Measurements from ENCODE around the gene FOXP1.

FOXP1 gene

GRCh38 chr3:71466483-71466882 lies 117.0 kb downstream of the FOXP1 start:
- H3K4me3 ChIP-seq (ENCODE audit: low read depth in 1 of 2, low read length in 2 of 2) = no peak overlapping the region
- no peaks in the 10 kb centered on the region for H3K36me3 ChIP-seq (ENCODE audit: insufficient read depth, low read length)
- H3K27me3 ChIP-seq (ENCODE audit: control insufficient read depth in 1 of 2, insufficient read depth in 2 of 2, low read length in 2 of 2) = no peaks in the 10 kb centered on the region
- H3K9ac ChIP-seq (ENCODE audit: low read length) = no peak overlapping the region
- H3K9me3 ChIP-seq (ENCODE audit: low read length) = no peaks in the 10 kb centered on the region
- no peak overlapping the region for H3K27ac ChIP-seq (ENCODE audit: low read depth, low read length)
- H3K4me1 ChIP-seq (ENCODE audit: insufficient read depth, low read length) = peaks cover 9% of the 10 kb centered on the region

GRCh38 chr3:71465371-71466036 lies 118.0 kb downstream of the FOXP1 start:
- H3K4me3 ChIP-seq (ENCODE audit: low read depth in 1 of 2, low read length in 2 of 2) = no peak overlapping the region
- no peaks in the 10 kb centered on the region for H3K27me3 ChIP-seq (ENCODE audit: control insufficient read depth in 1 of 2, insufficient read depth in 2 of 2, low read length in 2 of 2)
- no peaks in the 10 kb centered on the region for H3K9me3 ChIP-seq (ENCODE audit: low read length)
- no peak overlapping the region for H3K27ac ChIP-seq (ENCODE audit: low read depth, low read length)
- H3K36me3 ChIP-seq (ENCODE audit: insufficient read depth, low read length) = no peaks in the 10 kb centered on the region
- peaks cover 9% of the 10 kb centered on the region for H3K4me1 ChIP-seq (ENCODE audit: insufficient read depth, low read length)
- H3K9ac ChIP-seq (ENCODE audit: low read length) = no peak overlapping the region

GRCh38 chr3:71464613-71465012 lies 118.9 kb downstream of the FOXP1 start:
- peaks cover 9% of the 10 kb centered on the region for H3K4me1 ChIP-seq (ENCODE audit: insufficient read depth, low read length)
- no peak overlapping the region for H3K9ac ChIP-seq (ENCODE audit: low read length)
- no peaks in the 10 kb centered on the region for H3K36me3 ChIP-seq (ENCODE audit: insufficient read depth, low read length)
- no peak overlapping the region for H3K27ac ChIP-seq (ENCODE audit: low read depth, low read length)
- H3K4me3 ChIP-seq (ENCODE audit: low read depth in 1 of 2, low read length in 2 of 2) = no peak overlapping the region
- H3K27me3 ChIP-seq (ENCODE audit: control insufficient read depth in 1 of 2, insufficient read depth in 2 of 2, low read length in 2 of 2) = no peaks in the 10 kb centered on the region
- H3K9me3 ChIP-seq (ENCODE audit: low read length) = no peaks in the 10 kb centered on the region

GRCh38 chr3:71463617-71464016 lies 119.9 kb downstream of the FOXP1 start:
- H3K9ac ChIP-seq (ENCODE audit: low read length) = no peak overlapping the region
- no peaks in the 10 kb centered on the region for H3K36me3 ChIP-seq (ENCODE audit: insufficient read depth, low read length)
- H3K4me1 ChIP-seq (ENCODE audit: insufficient read depth, low read length) = peaks cover 9% of the 10 kb centered on the region
- H3K27ac ChIP-seq (ENCODE audit: low read depth, low read length) = no peak overlapping the region
- no peaks in the 10 kb centered on the region for H3K27me3 ChIP-seq (ENCODE audit: control insufficient read depth in 1 of 2, insufficient read depth in 2 of 2, low read length in 2 of 2)
- no peak overlapping the region for H3K4me3 ChIP-seq (ENCODE audit: low read depth in 1 of 2, low read length in 2 of 2)
- no peaks in the 10 kb centered on the region for H3K9me3 ChIP-seq (ENCODE audit: low read length)

- Histone ChIP-seq H3K4me1 (ENCODE audit: insufficient read depth, low read length) (peaks cover 13% of the 10 kb centered on the region), H3K4me3 (ENCODE audit: low read depth in 1 of 2, low read length in 2 of 2) (no peak overlapping the region), H3K9ac (ENCODE audit: low read length) (no peak overlapping the region), H3K27ac (ENCODE audit: low read depth, low read length) (no peak overlapping the region), H3K9me3 (ENCODE audit: low read length) (no peaks in the 10 kb centered on the region), H3K27me3 (ENCODE audit: control insufficient read depth in 1 of 2, insufficient read depth in 2 of 2, low read length in 2 of 2) (no peaks in the 10 kb centered on the region), H3K36me3 (ENCODE audit: insufficient read depth, low read length) (no peaks in the 10 kb centered on the region)
These were observed 120.9 kb downstream of the FOXP1 start for GRCh38 chr3:71462586-71462985.

GRCh38 chr3:71461749-71462483 lies 121.6 kb downstream of the FOXP1 start:
- H3K9ac ChIP-seq (ENCODE audit: low read length) = no peak overlapping the region
- H3K4me3 ChIP-seq (ENCODE audit: low read depth in 1 of 2, low read length in 2 of 2) = no peak overlapping the region
- H3K4me1 ChIP-seq (ENCODE audit: insufficient read depth, low read length) = peaks cover 19% of the 10 kb centered on the region
- H3K9me3 ChIP-seq (ENCODE audit: low read length) = no peaks in the 10 kb centered on the region
- H3K27ac ChIP-seq (ENCODE audit: low read depth, low read length) = no peak overlapping the region
- H3K36me3 ChIP-seq (ENCODE audit: insufficient read depth, low read length) = no peaks in the 10 kb centered on the region
- H3K27me3 ChIP-seq (ENCODE audit: control insufficient read depth in 1 of 2, insufficient read depth in 2 of 2, low read length in 2 of 2) = no peaks in the 10 kb centered on the region

GRCh38 chr3:71461114-71461513 lies 122.4 kb downstream of the FOXP1 start:
- Histone ChIP-seq H3K27ac (ENCODE audit: low read depth, low read length) (no peak overlapping the region), H3K36me3 (ENCODE audit: insufficient read depth, low read length) (no peaks in the 10 kb centered on the region), H3K4me1 (ENCODE audit: insufficient read depth, low read length) (peaks cover 27% of the 10 kb centered on the region), H3K9me3 (ENCODE audit: low read length) (no peaks in the 10 kb centered on the region), H3K4me3 (ENCODE audit: low read depth in 1 of 2, low read length in 2 of 2) (no peak overlapping the region), H3K27me3 (ENCODE audit: control insufficient read depth in 1 of 2, insufficient read depth in 2 of 2, low read length in 2 of 2) (no peaks in the 10 kb centered on the region), H3K9ac (ENCODE audit: low read length) (no peak overlapping the region)

- Histone ChIP-seq H3K36me3 (ENCODE audit: insufficient read depth, low read length) (no peaks in the 10 kb centered on the region), H3K9me3 (ENCODE audit: low read length) (no peaks in the 10 kb centered on the region), H3K4me1 (ENCODE audit: insufficient read depth, low read length) (peaks cover 36% of the 10 kb centered on the region), H3K9ac (ENCODE audit: low read length) (no peak overlapping the region), H3K27ac (ENCODE audit: low read depth, low read length) (no peak overlapping the region), H3K4me3 (ENCODE audit: low read depth in 1 of 2, low read length in 2 of 2) (no peak overlapping the region), H3K27me3 (ENCODE audit: control insufficient read depth in 1 of 2, insufficient read depth in 2 of 2, low read length in 2 of 2) (no peaks in the 10 kb centered on the region)
These were observed 124.6 kb downstream of the FOXP1 start for GRCh38 chr3:71458895-71459294.

- no peaks in the 10 kb centered on the region for H3K9me3 ChIP-seq (ENCODE audit: low read length)
- no peak overlapping the region for H3K27ac ChIP-seq (ENCODE audit: low read depth, low read length)
- H3K4me1 ChIP-seq (ENCODE audit: insufficient read depth, low read length) = peaks cover 29% of the 10 kb centered on the region
These were observed 126.7 kb downstream of the FOXP1 start for GRCh38 chr3:71456826-71457225.

GRCh38 chr3:71456156-71456555 lies 127.4 kb downstream of the FOXP1 start:
- Histone ChIP-seq H3K36me3 (ENCODE audit: insufficient read depth, low read length) (no peaks in the 10 kb centered on the region), H3K27me3 (ENCODE audit: control insufficient read depth in 1 of 2, insufficient read depth in 2 of 2, low read length in 2 of 2) (no peaks in the 10 kb centered on the region), H3K27ac (ENCODE audit: low read depth, low read length) (no peak overlapping the region), H3K9ac (ENCODE audit: low read length) (no peak overlapping the region), H3K9me3 (ENCODE audit: low read length) (no peaks in the 10 kb centered on the region), H3K4me1 (ENCODE audit: insufficient read depth, low read length) (peaks cover 29% of the 10 kb centered on the region), H3K4me3 (ENCODE audit: low read depth in 1 of 2, low read length in 2 of 2) (no peak overlapping the region)

More at GRCh38 chr3:71456826-71457225, 126.7 kb downstream of the FOXP1 start:
- Histone ChIP-seq H3K9ac (ENCODE audit: low read length) (no peak overlapping the region), H3K27me3 (ENCODE audit: control insufficient read depth in 1 of 2, insufficient read depth in 2 of 2, low read length in 2 of 2) (no peaks in the 10 kb centered on the region), H3K4me3 (ENCODE audit: low read depth in 1 of 2, low read length in 2 of 2) (no peak overlapping the region), H3K36me3 (ENCODE audit: insufficient read depth, low read length) (no peaks in the 10 kb centered on the region)

GRCh38 chr3:71454512-71455403 lies 128.8 kb downstream of the FOXP1 start:
- H3K4me3 ChIP-seq (ENCODE audit: low read depth in 1 of 2, low read length in 2 of 2) = no peak overlapping the region
- no peak overlapping the region for H3K27ac ChIP-seq (ENCODE audit: low read depth, low read length)
- no peaks in the 10 kb centered on the region for H3K36me3 ChIP-seq (ENCODE audit: insufficient read depth, low read length)
- peaks cover 29% of the 10 kb centered on the region for H3K4me1 ChIP-seq (ENCODE audit: insufficient read depth, low read length)
- no peaks in the 10 kb centered on the region for H3K27me3 ChIP-seq (ENCODE audit: control insufficient read depth in 1 of 2, insufficient read depth in 2 of 2, low read length in 2 of 2)
- no peaks in the 10 kb centered on the region for H3K9me3 ChIP-seq (ENCODE audit: low read length)
- no peak overlapping the region for H3K9ac ChIP-seq (ENCODE audit: low read length)
